CD4-positive, alpha-beta T cell treated with Interleukin-17A for 4 hours (primary cell): ENCODE data around the gene MCC.

Source experiments
- DNase-seq: peaks from one replicate; pipeline ENCODE4 v3.0.0-alpha.2; 2020; ENCODE audit warnings: mixed read lengths

Gene MCC

DNA sequence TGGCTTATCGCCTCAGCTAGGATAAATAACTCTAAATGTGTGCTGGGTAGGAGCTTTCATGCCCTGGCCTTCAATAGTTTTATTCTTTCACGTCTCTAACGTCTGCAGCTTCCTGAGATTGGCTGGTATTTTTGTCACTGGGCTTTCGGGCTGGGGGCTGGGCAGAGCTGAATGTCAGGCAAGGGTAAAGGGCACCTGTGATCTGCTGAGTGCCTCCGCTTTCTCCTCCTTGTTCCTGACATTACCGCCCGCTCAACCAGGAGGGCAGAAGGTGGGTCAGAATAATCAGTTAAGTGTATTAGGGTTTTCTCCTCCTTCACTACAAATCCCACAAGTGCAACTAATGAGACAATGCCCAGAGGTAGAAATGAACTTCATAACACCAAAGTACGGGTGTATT, 270.1 kb downstream of the MCC start:
- no peak for DNase-seq

DNA sequence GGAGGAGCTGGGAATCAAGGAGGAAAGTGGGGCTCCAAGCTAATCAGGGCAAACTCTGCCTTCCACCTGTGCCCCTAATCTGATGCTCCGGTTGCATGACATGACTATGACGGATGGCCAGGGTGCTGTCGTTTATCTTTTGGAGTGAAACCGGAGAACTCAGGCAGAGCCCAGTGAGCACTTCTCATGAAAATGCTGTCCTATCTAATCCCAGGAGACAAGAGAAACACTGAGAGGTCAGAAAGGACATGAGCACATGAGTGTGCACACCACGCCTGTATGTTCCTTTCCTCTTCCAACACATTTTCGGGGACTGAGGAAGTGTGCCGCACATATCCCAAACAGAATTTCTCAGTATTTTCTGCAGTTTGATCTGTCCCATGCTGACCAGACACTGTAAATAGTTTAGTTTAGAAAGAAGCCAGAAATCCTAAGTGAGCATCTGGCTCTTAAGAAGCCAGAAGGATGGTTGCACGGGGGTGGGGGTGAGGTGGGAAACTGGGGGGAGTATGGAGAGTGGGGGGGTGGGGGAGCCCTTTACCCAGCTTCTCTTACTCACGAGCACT, 270.6 kb downstream of the MCC start:
- DNase-seq: no peak

DNA sequence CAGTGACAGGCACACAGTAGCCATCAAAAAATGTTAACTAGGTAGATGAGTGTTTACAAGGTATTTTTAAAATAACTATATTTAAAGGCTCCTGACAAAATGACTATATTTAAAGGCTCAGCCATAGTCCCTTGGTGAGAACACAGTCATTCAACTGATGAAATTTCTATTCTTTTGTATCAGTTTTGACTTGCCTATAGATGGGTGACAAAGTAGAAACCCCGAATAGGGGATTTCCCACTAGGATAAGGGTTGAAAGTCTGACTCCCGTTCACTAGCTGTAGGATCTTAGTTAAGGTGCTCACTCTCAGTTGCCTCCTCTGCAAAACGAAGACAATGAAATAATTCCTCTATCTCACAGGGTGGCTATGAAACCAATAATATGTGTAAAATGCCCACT, 271.7 kb downstream of the MCC start:
- DNase-seq: no peak

DNA sequence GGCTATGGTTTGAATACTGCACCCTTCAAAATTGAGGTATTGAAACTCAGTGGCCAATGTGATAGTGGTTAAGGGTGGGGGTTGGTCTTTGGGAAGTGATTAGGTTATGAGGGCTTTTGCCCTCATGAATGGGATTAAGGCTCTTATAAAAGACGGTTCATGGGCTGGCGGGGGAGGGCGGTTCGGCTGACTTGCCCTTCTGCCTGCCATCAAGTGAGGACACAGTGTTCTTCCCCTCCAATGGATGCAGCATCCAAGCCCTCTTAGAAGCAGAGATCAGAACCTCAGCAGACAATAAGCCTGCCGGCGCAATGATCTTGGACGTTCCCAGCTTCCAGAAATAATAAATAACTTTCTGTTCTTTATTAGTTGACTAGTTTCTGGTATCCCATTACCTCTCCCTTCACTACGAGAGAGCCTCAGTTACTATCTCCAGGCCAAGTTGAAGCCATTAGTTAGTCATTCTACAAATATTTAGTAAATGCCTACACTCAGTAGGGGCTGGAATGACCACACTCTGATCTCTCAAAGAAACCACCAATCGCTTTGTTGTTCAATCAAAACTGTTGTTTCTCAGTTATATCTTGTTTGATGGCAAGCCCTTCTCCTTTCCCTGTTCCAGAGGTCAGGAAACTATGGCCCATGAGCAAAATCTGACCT, 272.7 kb downstream of the MCC start:
- DNase-seq: no peak

DNA sequence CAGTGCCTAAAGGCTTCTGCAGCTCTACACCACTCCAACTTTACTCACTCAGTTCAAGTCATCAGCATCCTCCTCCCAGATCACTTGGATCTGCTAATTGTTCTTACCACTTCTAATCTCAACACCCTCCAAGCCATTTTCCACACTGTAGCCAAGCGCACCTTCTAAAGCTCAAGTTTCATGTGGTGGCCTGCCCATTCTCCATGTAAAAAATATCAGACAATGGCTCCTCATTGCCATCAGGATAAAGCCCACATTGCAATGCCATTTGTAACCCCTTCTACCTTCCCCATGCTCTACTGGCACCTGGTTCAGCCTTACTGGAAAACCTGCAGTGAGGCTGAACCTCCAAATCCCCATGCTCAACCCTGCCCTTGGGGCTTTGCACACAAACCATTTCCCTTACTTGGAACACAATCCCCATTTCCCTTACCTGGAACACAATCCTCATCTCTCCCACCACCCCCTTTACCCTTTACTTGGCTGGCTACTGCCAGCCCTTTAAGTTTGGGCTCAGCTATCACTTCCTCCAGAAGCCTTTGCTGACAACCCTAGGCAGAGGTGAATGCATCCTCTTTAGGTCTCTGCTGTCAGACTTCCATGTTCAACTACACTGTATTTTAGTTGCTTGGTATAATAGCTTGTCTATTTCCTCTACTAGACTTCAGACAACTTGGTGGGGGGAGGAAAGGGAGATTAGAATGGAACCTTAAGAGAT, 273.5 kb downstream of the MCC start:
- DNase-seq: no peak

DNA sequence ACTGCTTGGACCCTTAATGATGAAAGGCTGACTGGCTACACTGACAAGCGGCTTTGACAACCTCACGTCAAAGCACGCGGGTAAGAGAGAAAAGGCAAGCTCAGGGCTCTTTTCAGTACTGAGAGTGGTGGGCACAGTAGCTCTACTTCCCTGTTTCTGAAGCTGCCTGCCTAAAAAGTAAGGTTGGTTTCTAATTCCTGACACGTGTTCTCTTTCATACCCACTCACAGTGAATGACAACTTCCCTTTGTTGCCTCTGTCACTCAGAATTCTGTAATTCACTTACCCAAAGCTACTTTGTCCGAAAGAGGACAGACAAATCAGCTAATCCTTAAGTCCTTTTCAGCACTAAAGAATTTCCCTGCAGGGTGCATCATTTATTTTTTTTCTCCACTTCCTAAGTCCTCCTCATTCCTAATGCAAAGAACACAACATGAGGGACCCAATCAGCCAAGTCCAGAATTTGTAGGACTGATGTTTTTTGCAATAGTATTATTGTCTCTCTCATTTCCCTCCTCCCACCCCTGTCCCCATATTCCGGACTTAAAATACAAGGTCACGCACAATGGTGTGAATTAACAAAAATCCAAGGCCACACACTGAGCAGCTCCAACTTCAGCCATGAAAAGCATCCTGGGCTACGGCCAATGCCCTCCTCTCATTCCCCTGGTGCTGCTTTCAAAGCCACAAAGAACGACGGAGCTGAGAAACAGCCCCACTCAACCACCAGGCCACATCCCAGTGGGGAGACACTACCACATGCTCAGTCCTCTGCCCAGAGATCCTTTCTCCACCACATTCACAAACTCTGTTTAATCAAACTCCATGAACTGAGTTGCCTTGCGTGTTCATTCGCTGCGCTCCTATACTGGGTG, 274.5 kb downstream of the MCC start:
- no peak for DNase-seq

DNA sequence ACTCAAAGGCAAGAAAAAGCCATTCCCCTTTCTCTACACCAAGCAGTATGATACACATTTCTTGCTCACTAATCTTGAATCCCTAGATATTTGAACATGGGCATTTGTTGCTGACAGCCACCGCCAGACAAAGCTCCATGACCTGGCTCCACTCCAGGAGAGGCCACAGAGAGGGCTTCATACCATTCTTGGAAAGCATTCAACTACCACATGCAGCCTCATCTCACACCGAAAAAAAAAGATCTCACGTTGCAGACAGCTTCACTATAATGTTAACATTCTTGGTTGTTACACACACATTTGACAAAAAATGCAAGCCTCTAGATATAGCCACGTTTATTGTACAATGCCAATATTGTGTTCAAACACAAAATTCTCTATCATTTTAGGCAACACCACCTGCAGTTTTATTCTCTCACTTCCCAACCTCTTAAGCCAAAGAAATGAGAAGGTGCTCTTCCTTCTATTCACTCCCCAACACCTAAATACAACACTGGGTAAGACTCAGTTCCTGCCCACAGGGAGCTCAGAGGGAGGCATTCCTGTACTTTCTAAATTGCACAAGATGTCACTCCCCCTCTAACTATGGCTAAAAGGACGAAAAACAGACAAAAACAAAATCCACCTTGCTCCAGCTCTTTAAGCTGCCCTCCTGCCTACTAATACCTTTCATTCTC, 275.9 kb downstream of the MCC start:
- DNase-seq: no peak

DNA sequence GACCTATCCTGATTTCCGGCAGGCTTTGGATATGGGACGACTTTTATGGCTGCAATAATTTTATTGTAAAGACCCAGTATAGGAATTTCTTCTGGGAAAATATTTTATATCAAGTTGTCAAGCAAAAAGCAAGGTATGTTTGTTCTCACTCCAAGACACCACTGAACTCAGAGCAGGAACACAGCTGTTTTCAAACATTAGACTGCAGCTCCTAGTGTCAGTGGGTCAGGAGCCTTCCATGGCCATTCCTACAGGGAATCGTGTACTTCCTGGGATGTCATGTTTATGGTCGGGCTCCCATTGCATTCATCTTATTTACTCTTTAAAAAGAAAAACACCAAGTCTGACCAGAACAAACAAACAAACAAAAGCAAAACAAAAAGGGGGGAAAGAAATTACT, 278.8 kb downstream of the MCC start:
- no peak for DNase-seq

DNA sequence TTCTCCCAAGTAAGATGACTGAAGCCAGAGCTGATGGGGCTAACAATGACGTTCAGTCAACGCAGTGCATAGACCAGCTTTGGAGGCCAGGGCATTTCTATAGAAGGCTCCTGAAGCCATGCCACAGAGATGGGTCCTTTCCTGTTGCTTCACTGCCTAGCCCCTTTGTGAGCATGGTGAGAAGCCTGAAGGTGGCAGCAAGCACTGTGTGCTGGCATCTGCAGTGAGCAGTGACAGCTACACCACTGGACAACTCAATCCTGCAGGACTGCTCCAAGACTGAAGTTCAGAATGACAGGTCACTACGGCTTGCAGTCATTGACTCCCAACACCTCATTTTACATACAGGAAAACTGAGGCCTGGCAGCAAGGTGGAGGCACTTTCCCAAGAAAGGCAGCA, 282.4 kb downstream of the MCC start:
- no peak for DNase-seq

DNA sequence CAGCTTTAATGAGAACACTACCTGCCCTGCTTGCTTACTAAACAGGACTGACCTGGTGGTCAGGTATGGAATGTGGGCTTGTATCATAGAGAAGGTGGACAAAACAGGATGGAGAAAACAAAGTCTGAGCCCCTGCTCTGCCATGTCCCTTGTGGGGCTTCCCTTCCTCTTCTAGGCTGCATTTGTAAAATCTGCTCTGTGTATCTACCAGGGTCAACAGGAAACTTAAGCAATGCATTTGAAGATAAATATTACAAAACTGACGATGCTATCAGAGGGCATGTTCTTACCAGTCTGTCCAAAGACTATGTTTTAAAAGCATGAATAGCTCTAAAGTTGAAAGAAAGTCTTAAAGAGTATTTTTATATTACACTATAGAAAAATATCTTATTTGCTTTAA, 282.9 kb downstream of the MCC start:
- DNase-seq: no peak

DNA sequence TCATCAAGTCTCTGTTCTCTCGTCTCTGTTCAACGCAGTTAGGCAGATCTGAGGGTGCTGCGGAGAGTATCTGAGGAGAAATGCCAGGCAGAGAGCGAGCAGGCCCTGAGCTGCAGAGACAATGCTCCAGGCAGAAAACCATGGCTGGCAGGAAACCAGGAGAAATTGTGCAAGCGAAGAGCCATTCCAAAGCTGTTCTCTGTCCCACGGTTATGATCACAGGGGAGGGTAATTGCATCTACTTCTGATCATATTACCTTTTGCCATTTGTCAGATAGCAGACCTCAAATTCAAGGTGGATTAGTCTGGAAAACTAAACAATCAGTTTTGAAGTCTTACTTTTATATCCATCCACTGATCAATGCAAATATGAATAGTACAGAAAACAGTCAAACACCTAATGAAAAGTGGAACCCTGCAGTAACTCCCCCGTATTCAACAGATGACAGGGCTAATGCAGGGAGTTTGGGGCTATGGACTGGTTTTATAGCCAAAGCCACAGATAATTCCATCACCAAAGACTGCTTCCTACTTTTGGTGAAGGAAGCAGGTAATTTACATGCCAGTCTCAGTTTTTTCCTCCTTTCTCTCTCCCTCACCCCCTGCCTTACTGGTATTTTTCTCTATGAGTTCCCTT, 283.6 kb downstream of the MCC start:
- DNase-seq: no peak

DNA sequence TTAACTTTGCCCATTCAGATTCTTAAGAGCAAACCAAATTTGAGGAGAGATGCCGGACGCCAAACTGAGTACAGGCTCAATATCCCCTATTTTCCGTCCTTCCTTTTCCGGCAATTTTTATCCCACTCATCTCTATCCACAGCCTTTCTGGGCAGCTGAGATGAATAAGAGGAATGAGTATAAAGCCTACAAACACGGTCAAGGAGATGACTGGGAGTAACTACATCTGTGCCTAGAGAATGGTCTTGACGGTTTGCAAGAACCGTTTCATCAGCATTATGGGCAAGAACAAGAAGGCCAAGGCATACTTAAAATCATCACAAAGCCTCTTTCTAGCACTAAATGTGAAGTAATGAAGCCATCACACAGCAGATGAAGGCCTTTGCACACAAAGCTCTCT, 284.3 kb downstream of the MCC start:
- no peak for DNase-seq

DNA sequence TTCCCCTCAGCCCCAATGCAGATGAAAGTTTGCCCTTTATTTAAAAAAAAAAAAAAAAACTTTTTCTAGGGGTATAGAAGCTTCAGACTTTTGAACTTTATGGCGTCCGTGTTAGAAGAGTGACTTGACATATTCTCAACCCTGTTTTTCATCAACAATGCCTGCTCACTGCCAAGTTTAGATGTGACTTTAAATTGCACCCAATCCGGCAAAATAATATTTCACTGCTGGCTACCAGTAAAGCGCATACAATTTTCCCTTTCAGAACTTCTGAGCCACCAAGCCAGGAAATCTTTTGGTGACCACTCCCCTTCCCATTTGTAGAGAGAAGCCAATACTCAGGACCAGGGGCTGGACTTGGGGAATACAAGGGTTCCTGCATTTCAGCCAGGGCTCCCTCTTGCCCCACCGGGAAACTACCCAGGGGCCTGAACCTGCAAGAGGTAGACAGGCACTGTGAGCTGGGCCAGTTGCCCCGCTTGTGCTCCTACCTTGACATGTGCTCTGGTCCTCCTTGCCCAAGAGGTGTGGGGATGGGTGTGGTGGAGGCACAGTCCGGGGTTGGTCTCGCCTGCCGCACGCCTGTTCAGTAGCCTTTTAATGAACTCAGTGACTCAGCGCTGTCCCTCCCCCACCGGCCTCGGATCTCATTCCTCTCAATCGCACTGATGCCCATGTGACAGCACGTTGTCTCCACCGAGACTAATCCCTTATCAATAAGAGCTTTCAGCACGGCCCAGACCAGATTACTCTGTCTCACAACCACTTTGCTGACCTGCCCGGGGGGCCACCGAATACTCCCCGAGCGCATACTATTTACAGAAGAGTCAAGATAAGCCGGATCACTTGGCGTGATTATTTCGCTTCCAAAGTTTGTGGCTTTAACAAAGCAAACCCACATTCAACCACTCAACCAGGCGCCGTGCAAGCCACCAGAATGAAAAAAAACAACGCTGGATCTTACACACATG, 285.2 kb downstream of the MCC start:
- no peak for DNase-seq

DNA sequence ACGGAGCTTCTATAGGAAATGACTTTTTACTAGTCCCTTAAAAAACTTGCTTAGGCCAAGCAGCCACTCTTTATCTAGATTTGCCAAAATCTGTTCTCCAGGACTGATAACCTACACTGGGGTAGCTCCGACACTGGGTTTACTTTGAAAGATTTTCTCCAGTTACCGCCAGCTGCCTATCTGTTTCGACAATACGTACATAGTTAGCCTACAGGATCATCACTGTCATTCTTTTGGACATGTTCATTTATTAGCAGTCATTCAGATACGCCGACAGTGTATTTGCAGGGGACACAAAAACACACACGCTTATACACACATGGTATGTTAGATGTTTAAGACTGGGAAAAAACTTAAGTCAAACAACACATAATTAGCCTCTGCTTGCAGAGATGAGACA, 286.0 kb downstream of the MCC start:
- no peak for DNase-seq

DNA sequence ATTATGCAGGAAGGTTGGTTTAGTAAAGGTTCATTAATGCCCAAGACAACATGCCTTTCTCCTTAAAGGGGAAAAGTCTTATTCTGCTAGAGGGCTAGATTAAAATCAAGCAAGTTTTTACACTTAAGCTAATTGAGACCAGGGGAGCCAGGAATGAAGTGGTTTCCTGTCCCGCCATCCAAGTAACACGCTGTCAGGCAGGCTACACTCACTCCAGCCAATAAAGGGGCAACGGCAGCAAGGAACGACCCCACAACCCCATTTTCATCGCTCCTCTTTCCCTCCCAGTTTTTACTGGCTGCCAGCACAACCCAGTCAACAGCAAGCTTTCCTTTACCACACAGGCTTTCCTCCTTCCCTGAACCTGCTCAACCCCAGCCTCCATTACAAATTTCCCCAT, 286.5 kb downstream of the MCC start:
- no peak for DNase-seq

DNA sequence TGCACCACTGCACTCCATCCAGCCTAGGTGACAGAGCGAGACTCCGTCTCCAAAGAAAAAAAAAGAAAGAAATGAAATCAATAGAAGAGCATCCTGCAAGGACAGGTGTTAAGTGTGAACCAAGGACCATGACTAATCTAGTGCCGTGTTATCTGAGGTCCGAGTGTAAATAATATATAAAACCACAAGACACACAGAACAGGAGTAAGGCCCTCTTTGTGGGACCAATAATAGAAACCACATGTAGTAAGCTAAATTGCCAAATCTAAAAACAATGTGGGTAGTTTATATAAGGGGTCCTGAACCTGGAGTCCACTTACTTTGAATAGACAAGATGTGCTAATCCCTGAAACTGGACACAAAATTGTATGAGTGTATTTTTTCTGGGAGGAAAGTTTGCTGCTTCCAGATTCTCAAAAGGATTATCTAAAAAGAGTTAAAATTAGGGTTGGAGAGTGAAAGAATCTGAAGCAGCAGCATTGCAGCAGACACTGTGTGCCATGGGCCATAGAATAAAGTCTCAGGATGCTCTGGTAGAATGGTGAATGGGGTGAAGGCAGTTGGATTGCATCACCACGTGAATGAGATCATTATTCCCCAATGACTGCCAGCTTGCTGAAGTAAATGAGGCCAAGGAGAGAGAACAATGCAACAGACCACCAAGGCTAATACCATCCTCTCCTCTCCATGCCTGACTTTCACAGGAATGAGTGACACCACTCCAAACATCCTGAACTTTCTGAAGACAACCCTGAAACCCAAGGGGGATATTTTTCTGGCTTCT, 288.9 kb downstream of the MCC start:
- DNase-seq: no peak

DNA sequence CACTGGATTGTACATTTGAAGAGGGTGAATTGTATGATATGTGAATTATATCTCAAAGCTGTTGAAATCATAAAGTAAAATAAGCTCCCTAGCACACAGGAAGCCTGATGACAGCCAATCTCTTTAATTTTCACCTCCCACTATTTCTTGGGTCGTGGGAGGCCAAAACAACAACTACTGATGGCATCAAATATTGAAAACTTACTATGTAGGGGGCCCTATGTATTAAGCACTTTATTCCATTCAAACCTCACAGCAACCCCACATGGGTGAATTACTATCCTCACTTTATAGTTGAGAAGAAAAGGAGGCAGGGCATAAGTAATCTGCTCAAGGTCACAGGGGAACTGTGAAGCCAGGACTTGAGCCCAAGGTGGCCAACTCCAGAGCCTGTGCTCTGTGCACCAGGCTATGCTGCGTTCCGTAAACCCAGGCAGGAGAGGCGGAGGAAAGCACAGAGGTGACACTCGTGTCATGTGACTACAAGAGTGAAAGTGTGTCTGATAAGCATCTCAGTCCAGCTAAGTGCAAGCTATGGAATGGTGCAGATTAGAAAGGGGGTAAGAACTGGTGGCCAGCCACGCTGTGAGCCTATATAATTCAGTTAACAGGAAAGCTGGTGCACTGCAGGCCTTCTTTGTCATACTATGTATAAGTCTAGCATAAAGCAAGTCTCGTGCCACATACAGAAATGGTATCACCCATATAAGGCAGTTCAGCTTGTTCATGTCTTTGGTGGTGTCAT, 290.6 kb downstream of the MCC start:
- DNase-seq: no peak

DNA sequence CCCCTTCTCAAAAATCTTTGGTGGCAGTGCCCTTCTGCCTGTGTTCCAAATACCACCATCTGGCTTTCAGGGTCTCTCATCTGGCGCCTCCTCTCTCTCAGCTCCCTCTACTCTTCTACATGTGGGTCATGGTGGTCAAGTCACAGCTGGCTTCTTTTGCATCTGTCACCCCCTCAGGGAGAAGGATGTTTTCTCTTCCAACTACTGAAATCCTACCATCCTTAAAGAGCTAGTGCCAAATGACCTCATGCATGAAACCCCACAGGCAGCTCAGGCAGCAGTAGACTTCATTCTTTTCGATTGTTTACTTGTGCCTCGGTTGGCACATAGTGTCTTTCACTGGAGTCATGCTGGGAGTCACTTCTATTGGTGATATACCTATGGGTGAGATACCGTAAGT, 292.5 kb downstream of the MCC start:
- no peak for DNase-seq

DNA sequence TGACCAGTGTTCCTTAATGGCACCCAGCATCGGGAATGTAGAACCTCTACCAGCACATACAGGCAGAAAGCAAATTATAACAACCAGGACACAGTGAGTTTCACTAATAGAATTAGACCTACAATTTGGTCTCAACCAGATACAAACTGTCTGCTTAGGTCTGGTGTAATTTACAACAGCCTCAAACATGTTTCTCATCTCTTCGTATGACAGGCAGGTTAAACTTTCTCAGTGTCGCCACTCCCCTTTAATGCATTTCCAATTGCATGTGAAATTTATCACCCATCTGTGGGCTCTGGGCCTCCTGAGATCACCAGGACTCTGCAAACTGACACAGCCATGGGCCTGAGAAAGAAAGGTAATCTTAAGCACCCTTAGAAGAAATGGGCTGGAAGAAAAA, 293.0 kb downstream of the MCC start:
- DNase-seq: no peak

DNA sequence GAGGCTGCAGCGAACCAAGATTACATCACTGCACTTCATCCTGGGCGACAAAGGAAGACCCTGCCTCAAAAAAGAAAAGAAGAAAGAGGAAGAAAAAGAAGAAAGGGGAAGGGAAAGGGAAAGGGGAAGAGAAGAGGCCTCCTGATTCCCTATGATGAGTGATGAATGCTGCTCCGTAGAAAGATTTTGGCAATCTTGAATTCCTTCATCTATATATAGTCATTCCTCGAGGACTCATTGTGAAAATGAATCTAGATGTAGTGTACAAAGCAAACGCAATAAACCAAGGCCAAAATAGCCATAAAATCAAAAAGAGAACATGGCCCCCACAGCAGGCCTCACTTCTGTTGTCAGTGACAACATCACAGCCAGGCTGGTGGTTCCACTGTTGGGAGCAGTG, 293.7 kb downstream of the MCC start:
- DNase-seq: no peak
